NCI-H82 treated with DMSO at 0.1 percent for 48 hours (cell line): ENCODE measurements around the gene DESI2.

Source experiments
- DNase-seq: peaks from one replicate; lab custom pipeline; 2025; ENCODE audit not compliant: unreplicated experiment; lab: John Stamatoyannopoulos, UW

Gene DESI2

DNA sequence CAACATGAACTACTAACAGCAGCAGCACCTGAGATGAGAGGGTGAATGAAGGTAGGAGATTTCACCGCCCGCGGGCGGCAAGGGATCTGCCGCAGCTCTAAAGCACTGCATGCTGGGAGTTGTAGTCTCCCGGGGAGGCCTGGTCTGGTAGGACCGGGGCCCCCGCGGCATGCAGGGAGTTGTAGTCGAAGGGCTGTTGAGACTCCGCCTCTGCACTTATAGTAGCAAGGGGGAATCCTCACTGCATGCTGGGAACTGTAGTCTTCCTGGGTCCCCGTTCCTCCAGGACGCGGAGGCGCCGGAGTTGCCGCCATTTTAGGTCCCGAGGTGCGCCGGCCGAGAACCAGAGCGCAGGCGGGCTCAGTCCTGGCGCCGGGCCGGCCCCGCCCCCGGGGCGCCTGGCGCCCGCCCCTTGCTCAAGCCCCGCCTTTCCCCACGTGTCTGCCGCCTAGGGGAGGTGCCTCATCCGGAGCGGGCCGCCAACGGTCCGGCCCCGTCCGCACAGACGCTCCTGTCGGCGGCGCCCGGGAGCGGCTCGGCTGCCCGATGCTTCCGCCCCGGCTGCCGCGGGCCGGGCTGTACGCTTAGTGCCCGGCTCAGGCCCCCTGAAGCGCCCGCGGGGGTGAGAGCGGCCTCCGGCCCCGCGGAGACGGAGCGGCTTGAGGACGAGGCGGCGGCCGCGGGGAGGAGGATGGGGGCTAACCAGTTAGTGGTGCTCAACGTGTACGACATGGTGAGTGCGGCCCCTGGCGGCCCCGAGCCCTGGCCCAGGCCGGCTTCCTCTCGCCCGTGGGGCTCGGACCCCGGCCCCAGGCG, at the start of gene DESI2:
Gene DESI2 (plus strand): TSS at position 504 of the 816 bp plus-strand sequence. CDS start 188 bp downstream, at position 692.
- peak; percentile 98 for DNase-seq

DNA sequence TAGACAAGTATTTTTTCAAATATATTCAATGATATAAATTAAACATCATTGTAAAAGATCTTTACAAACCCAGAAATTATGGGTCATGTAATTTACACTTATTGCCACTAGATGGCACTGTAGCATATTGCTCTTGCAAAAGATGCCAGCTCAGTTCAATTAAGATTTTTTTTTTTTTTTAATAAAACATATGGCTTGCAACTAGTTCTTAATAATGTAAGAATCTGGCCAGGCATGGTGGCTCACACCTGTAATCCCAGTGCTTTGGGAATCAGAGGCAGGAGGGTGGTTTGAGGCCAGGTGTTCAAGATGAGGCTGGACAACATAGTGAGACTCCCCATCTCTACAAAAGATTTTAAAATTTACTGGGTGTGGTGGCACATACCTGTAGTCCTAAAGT, 49.4 kb upstream of the DESI2 start:
- DNase-seq: peak; percentile 14

DNA sequence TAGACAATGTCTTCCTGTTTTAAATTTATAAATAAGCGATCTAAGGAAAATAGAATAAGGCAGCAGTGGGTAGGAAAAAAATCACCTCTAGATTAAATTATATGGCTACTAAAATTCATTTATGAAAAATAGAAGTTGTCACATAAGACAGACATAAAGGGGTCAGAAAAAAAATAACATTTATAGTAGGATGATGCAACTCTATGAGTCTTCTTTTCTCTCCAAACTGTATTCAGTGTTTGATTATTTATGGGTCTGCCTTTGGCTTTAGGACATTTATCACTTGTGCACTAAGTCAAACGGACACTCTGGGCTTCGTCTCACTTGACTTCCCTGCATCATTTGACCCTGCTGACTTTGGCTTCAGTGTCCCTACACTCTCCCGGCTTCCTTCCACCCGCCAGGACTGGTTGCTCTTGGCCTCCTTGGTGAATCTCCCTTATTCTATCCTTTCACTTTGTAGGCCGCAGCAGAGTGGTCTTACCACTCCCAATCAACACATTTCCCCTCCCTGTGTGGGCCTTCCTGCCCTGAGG, 47.0 kb upstream of the DESI2 start:
- no peak for DNase-seq

DNA sequence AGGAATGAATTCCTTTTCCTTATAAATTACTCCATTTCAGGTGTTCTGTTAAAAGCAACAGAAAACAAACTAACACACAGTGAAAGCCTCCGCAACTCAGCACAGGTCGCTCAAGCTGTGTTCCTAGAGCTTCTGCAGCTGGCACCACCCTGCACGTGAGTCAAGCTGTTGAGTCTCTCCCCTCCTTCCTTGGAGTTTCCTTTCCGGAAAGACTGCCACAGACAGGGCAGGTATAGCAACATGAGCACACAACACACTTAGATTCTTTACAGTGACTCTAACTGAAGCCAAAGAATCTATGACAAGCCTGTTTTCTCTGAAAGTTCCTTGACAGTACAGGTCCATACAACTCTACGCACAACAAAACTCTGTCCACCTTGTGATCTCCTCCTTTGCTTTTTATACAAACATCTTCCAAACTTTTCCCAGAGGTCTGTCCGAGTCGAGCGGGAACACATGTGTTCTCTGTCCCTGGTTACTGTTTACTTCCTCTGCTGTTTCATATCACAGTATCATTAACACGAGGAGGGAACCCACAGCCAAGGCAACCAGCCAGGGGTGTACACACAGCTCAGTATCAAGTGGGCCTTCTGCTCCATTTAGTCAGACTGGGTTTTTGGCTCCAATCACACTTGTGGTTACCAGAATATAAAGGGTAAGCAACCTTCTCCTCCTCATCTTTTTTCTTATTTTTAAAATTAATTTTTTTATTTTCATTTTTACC, 38.7 kb upstream of the DESI2 start:
- no peak for DNase-seq

DNA sequence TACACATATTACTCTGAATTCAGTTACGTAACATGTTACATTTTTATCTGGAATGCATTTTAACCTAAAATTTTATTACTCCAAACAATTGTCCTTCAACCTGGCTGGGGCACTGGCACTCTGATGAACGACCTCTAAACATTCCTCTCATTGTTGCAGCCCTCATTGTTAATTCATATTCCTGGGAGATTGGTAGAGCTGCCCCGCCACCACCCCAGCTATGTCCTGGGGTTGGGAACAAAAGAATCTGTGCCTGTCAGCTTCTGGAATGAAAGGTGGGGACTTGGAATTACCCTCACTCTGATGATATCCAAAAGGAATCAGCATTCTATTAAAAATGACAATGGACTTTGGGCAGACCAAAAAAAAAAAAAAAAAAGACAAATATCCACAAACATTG, 38.0 kb upstream of the DESI2 start:
- no peak for DNase-seq

DNA sequence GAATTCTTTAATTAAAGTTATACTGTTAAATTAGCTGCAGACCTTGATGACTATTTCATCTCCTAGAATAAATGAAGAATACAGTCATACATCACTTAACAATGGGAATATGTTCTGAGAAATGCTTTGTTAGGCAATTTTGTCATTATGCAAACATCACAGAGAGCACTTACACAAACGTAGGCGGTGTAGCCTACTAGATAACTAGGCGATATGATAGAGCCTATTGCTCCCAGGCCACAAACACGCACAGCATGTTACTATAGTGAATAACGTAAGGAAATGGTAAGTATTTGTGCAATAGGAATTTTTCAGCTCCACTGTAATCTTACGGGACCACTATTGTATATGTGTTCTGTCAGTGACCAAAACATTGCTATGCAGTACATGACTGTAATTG, 37.6 kb upstream of the DESI2 start:
- DNase-seq: no peak

DNA sequence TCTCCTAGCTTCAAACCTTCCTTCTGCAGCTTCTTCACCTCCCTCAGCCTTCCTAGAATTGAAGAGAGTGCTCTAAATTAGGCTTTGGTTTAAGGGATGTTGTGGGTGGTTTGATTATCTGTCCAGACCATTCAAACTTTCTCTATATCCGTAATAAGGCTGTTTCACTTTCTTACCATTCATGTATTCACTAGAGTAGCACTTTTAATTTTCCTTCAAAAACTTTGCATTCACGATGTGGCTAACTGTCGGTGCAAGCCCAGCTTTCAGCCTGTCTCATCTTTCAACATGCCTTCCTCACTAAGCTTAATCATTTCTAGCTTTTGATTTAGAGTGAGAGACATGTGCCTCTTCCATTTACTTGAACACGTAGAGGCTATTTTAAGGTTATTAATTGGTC, 26.2 kb upstream of the DESI2 start:
- DNase-seq: no peak

DNA sequence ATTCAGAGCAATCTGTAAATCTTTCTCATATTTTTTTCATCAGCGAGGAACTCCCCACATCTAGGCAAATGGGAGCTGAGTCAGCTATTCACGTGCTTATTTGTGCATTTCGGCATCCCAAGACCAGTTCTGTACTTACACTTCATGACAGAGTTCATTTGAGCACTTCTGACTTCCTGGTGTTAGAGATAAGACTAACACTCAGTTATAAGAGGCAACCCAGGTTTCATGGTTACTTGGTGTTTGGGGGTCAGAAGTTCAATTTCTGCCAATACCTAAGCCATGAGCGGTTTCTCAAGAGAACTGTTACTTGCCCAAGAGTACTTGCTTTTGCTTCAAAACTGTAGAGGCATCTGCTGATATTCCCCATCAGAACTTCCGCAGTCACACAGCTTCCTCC, 24.1 kb upstream of the DESI2 start:
- no peak for DNase-seq

DNA sequence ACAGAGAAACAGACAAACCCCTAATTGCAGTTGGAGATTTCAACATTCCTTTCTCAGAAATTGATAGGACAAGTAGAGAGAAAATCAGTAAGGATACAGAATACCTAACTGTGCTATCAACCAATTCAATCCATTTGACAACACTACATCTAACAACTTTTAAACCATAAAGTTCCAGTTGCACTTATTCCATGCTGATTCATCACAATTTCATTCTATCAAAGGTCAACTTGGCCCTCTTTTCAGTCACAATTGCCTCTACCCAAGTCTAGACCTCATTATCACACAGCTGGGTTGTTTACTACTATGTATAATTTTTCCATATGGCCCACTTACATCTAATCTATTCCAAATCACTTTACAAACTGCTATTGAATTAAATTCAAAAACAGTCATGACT, 19.8 kb upstream of the DESI2 start:
- no peak for DNase-seq

DNA sequence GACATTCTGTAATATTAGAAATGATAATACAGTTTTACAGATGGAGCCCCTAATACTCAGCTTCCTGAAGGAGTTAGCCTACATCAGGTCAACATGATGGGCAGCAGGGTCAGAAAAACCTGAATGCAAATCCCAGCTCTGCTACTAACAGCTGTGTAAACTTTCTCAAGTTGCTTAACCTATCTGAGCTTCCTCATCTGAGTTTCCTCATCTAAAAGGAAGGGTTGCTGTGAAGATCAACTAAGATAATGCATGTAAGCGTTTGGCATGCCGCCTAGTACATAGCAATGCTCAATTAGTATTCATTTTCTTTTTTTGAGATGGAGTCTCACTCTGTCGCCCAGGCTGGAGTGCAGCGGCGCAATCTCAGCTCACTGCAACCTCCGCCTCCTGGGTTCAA, 18.4 kb upstream of the DESI2 start:
- DNase-seq: no peak

DNA sequence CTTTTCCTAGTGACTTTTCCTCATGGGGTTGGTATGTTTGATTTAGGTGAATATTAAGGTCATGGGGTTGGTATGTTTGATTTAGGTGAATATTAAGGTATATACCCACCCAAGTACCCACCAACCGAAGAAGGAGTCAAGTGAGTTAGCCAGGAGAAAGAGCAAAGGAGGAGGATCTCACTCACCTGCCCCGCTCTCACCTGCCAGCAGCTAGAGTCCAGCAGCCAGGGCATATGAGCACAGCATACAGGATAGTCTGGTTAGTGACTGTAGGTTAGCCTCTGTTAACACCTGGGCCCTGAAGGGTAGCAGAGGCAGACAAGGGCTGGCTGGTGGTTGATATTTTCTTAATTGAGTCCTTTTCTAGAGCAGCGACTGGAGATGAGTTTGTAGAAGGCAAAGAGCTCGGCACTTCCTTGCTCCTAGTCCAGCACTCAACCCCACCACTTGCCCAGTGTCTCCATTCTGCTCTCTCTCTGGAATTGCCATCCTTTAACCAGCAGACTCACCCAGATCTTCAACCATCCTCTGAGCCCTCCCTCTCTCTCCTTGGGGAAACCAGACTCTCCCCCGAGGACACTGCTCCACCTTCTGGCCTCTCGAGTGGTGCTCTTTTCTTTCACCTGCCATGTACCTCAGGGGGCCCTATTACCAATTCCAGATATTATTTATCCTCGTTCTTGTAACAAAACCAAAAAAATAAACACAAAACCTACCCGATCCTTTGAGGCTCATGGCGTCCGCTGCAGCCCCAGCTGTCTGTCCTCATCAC, 16.3 kb upstream of the DESI2 start:
- DNase-seq: no peak

DNA sequence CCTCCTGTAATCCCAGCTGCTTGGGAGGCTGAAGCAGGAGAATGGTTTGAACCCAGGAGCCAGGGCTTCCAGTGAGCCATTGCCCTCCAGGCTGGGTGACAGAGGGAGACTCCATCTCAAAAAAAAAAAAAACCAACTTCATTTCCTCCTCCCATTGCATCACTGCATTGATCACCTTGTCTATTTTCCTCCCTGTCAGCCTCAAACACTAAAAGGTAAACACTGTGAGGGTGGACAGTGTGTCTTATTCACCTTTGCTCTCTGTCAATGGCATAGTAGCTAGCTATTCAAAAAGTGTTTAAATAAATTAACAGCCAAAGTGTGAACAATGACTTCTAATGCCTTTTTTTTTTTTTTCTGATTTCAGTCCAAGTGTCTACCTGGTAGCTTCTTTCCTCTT, 13.4 kb upstream of the DESI2 start:
- DNase-seq: no peak

DNA sequence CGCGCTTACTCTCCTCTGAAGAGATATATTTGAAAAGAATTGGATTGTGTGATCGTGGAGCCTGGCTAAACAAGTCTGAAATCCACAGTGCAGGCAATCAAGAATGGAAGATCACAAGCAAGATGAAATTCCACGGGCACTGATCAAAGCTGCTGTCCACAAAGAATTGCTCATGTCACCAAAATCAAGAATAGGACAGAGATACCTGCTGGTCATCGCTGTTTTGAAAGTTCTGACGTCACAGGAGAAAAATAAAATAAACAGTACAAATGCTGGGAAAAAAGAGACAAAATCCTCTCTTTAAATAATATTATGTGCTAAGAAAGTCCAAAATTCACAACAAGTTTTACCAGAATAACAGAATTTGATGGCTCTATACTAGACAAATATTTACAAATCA, 12.0 kb upstream of the DESI2 start:
- DNase-seq: no peak

DNA sequence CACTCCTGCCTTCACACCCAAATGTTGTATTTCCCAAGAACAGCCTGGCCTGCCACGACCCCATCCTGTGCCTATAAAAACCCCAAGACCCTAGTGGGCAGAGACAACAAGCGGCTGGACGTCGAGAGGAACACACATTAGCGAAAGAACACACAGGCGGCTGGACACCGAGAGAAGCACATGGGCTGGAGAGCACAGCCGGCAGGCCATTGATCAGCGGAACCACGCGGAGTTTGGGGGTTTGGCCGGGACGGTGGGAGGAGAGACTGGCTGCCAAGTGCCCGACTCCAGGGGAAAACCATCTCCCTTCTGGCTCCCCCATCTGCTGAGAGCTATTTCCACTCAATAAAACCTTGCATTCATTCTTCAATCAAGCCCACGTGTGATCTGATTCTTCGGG, 10.4 kb upstream of the DESI2 start:
- DNase-seq: no peak

DNA sequence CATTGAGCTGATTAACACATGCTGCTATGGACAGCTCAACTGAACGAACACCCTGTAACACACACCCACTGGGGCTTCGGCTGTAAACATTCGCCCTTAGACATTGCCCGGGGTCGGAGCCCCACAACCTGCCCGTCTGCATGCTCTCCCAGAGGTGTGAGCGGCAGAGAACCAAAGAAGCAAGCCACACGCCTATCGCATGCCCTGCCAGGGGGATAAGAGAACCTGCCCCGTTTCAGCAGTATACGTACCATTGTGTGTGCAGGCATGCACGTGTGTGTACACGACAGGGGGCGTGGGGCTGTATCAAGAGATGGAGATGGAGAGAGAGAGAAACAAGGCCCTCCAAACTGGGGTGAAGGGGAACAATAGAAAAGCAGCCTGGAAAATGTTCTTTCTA, 9.9 kb upstream of the DESI2 start:
- DNase-seq: no peak

DNA sequence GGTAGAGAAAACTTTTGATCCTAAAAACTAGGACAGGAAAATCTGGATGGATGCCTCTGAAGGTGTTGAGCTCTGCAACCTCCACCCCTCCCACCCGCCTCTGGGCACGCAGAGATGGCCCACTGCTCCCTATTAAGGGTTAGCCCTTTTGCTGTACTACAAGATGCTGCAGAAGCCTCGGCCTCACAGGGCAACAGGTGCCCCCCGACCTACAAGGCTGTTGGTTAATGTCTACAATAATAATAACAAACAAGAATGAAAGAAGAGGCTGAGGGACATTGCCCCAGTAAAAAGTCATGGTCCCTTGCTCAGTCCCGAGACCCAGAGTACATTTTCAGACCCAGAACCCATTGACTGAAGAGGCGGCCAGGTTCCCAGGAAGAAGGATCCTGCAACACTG, 7.5 kb upstream of the DESI2 start:
- DNase-seq: no peak

DNA sequence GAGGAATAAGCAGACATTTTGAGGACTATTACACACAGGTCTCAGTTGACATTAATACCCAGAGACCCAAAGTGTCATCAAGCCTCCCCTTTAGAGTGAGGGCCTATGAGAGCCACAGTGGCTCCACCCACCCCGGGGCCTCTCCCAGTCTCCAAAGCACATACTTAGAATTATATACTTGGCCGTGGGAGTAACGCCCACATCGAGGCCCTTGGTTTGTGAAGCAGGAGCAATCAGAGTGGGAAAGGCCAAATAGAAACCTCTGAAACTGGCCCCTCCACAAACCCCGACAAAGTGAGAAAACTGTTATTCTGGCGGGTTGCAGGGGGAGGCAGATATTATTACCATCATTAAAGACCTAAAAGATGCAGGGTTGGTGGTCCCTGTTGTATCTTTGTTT, 7.0 kb upstream of the DESI2 start:
- DNase-seq: no peak

DNA sequence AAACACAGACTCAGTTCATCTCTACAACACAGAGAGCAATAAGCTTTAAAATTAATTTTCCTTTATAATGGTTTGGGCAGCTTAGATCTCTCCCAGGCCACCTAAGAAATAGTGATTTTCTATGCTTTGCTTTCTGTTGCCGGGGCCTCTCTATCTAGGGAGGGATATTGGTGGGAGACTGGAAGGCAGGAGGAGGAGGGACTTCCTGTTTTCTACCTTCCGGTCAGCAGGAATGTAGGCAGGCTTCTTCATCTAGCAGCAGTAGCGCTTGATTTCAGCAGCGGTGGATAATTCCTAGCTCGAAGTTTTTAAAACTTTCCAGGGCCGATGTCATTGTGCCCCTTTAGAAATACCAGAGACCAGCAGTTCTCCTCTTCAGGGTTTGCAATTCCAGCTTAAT, 5.1 kb upstream of the DESI2 start:
- DNase-seq: no peak

DNA sequence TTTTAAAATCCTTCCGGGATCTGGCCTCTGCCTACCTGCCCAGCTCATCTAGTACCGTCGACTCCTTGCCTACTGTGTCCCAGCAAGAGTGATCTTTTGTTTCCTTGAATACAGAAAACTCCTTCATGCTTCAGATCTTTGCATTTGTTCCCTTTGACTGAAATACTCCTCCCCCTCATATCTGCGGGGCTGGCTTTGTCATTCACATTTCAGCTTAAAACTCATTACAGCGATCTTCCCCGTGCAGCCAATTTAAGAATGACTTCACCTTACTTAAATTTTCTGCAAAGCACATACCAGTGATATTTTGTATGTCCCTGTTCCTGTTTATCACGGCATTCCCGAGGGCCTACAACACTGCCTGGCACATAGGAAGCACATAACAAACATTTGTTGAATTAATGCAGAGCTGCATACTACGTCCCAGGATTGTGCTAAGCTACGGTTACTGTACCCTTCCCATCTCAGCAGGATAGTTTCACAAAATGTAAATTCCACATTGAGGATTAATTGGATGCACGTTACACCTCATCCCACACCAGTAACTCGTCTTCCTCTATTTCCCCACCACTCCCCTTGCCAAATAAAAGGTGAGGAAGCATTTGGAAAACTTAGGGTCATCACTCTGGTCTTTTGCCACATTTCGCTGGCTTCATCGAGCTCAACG, 837 bp upstream of the DESI2 start:
- DNase-seq: no peak

DNA sequence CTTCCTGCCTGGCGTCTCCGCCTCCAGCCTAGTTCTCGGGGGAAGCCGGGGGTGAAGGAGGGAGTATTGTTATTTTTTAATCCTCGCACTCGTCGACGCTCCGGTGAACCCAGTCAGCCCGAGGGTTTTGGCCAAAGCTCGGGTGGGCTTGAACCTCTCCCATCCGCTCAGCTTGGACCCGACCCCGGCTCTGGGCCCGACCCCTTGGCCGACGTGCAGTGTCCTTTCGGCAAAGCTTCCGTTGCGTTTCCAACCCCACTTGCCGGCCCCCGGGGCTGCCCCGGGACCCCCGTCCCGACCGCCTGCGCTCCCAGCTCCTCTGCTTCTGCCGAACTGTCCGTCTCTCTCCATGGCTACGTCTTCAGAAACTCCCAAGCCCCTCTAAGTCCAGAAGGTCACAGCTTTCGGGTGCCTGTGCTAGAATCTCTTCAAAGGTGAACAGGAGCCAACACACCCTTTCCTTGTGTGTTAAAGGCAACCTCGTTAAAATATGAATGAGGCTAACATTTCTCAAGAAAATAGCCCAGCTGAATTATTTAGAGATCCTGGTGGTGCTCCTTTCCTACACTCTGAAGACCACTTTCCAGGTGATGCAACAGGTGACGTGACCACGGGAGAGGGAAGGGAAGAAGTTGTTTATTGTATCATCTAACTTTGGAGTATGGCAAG, 647 bp downstream of the DESI2 start:
- no peak for DNase-seq
